ENCODE measurements around the gene SPINK4. TPM values are rescaled to one million over a fixed set of nuclear protein-coding genes. Genes with fewer than 3 reads are reported as not detected.

Gene SPINK4
- total RNA-seq, 1 donor from 2014 or later = not detected

DNA sequence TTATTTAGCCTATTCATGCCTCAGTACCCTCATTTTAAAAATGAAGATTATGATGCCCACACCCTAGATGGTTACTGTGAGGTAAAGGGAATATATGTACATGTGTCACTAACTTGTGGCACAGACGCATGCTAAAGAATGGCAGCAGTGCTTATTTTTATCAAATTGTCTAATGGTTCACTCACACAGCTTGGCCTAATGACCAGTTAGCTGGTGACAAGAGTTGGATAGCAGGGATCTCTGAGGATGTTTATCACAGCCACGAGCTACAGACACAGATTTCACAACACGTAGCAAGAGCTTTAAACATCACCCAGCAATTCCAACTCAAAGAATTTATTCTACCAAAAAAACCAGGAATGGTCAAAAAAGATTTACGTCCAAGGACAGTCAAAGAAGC is 17.3 kb downstream of the SPINK4 start:
- no peak for ATAC-seq

DNA sequence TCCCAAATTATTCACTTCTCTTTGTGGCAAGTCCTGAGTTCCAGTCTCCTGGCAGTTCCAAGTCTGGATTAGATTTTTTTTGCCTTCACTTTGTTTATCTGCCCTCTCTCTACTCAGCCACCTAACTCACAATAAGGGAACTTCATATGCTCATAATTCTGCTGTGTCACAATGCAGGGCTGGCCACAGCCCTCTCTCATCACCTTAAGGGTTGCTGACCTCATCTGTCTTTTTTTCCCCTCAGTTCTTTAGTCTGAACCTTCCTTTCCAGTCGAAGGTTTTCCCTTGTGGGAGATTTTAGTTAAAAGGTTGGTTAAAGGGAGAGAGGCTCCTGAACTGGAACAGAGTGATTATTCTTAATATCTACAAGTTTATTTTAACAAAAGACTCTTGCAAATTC is 20.4 kb downstream of the SPINK4 start:
- no peak for ATAC-seq

DNA sequence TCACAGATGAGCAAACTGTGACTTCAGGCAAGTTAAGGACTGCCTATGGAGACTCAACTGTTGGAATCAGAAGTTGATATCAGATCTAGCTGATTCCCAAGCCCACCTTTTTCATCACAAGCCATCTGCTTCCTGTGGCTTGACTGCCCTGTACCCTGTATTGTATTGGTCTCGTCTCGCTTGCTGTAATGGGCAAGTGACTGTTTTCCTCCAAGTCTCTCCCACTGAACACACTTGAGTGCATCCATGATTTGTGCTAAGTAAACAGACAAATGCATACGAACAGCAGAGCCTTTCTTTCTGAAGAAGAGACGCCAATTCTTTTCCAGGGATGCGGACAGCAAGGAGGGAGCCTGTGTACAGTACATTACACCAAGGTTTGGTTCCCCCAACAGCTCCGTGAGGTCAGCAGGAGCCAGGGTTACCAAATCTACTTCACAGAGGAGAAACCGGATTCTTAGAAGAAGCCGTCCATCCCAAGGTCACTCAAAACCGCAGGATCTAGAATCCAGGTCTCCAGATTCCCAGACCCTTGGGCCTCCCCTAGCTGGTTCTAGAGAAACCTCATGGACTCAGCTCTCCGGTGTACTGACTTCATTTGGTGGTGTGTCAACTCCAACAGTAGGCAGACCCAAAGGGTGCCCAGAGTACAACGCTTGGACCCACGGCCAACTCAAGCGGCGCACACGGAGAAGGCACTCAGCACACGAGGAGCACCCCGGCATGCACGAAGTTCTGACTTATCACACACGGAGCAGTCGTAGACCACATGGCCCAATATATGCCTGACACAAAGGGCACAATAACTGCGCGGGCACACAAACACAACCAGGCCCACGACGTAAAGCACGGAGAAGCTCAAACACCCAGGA is 23.4 kb downstream of the SPINK4 start:
- peak; percentile 5 for ATAC-seq

DNA sequence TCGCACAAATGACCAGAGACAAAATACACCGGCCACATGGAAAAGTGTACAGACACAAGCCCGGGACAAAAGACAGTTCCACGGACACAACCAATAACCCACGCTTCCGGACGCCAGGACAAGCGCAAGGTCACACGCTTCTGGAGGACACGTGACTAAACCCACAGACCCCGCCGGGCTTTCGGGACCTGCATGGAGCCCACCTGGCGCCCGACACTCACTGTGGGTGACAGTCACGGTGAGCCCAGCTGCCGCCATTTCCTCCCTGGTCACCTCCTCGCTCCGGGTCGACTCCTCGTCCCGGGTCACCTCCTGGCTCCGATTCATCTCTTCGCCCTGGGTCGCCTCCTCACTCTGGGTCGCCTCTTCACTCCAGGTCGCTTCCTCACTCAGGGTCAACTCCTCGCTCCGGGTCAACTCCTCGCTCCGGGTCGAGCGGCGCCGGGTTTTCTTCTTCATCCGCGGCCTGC is 24.1 kb downstream of the SPINK4 start:
- peak; percentile 17 for ATAC-seq

DNA sequence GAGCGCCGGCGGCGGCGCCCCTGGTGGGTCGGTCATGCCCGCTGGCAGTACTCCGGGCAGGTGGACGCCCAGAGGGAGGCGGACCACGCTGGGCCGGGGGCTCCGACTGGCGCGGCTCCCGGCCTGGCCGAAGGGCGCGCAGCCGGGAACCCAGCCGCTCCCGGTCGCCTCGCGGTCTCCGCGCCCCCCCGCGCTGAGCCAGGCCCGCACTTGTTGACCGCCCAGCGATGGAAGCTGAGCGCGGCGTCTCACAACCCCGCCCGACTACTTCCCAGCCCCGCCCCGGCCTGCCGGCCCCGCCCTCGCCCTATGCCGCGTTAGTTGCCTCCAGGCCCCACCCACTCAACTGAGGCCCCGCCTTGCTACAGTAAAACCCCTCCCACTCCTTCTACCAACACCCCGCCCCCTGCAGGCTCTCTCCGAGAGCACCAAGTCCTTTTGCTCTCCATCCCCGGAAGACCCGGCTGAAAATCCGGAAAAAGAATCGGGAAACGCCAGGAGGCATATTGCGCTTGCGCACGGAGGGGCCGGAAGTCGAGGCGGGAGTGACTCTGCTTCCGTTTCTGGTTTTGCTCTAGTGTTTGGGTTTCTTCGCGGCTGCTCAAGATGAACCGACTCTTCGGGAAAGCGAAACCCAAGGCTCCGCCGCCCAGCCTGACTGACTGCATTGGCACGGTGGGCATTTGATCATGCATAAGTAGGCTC is 24.7 kb downstream of the SPINK4 start, which contains the start of the genes BAG1 and CHMP5:
Gene BAG1, minus strand, starts transcription at position 236 of the 705 bp plus-strand sequence.
Gene CHMP5, plus strand, starts transcription at position 577 of the 705 bp plus-strand sequence. Its CDS starts 30 bp downstream, at position 607.
- ATAC-seq = peak; percentile 100

DNA sequence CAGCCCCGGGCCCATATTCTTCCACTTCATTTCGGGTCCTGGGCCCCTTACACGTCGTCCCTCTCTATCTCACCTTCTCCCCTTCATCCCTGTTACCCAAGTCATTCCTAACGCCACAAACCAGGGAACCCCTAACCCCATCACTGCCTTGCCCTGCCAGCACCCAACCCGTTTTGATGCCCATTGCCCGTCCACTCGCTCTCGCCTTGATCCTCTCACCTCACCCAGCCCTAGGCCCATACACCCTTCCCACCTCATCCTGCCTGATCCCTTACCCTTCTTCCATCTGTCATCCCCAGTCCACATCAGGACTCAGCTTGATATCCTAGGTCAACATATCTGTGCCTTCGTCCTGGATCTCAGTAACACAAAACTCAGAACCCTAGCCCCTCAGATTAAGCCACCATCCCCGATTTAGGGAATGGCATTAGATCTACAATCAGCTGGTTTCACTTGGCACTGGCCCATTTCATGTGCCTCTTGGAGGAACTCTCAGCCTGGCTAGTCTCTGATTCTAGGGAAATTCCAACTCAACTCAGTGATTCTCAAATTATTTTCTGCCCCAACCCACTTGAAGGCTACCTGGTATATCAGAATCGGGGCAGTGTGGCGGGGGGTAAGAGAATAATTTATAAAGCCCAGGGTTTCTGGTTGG is 25.4 kb downstream of the SPINK4 start:
- ATAC-seq = no peak

DNA sequence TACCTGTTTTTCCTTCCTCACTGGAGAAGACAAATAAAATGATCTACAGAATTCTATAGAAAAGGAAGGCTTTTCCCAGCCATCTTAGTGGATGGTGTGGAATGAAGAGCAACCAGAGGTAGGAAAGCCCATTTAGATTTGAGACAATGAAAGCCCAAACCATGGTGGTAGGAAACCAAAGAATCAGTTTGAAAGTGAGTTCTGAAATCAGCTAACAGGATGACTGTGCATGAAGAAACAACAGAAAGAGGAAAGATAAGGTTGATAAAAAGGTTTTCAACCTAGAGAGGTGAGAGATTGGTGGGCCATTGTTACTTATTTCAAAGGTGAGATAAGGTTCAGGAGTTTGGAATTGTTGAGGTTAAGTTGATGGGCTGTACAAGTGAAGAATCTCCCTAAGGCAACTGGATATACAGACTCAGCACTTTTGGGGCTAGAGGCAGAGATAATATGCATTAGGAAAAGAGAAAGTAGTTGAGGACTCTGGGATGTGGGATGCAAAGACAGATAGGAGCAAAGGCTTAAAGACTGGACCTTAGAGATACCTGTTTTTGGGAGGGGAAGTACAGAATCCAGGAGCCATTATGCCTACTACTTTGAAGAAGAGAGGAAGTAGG is 27.3 kb downstream of the SPINK4 start:
- ATAC-seq = no peak

DNA sequence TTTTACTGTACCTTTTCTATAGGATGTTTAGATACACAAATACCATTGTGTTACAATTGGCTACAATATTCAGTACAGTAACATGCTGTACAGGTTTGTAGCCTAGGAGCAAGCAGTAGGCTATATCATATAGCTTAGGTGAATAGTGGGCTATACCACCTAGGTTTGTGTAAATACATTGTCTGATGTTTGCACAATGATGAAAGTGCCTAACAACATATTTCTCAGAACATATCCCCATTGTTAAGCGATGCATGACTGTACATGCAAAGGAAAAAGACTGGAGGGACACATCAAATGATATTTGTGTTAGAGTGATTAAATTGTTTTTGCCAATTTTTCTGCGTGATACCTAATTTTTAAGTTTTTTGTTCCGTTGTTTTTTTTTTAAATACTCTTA is 30.2 kb downstream of the SPINK4 start:
- ATAC-seq = no peak

DNA sequence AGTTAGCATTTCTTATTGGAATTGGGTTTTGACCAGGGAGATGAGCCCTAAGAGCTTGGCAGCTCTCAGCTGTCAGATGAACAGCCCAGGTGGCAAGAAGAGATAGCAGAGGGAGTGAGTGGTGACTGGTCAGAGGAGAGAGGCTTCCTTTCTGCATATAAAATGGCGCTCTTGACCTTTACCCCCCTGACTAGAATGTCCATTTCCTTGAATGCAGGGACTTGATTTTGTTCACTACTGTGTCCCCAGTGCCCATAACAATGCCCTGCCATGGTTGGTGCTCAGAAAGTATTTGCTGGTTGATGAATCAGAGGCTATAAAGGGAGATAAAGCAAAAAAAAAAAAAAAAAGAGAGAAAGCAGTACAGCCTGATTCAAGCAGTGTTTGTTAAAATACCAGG is 32.1 kb downstream of the SPINK4 start:
- no peak for ATAC-seq

DNA sequence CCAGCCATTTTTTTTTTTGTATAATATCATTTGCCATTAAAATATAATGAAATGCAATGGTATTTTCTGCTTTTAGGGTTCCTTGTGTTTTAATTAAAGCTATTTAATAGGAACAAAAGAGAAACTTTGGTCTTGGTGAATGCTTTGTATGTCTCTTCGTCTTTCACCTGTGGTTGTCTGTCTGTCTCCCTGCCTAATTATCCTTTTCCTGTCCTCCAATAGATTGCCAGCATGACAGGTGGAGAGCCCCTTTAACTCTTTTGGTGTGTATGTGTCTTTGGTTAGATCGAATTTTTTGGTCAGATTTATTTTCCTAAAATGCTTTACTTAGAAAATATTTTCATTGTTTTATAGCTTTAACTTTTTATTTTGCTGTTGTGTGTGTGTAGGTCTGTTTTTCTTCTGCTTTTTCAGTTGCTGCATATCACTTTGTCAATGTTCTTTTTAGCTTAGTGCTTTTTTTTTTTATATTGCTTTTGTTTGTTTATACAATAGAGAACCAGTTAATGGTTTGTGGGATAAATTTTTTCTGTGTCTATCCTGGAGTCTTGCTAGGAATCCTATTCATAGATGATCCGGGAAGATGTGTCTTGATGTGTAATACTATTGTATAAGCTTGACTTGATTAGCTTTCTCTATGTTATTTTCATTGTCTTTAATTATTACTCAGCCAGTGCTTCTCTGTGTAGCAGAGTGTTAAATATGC is 33.5 kb downstream of the SPINK4 start:
- ATAC-seq = no peak

DNA sequence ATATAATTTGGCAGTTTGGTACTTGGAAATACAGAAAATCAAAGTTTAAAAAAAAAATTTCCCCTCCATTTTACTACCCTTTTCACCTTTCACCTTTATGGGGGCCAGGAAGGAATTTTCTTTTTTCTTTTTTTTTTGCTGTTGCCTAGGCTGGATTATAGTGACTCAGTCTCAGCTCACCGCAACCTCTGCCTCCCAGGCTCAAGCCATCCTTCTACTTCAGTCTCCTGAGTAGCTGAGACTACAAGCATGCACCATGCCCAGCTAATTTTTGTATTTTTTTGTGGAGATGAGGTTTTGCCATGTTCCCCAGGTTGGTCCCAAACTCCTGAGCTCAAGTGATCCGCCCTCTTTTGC is 34.0 kb downstream of the SPINK4 start:
- no peak for ATAC-seq

DNA sequence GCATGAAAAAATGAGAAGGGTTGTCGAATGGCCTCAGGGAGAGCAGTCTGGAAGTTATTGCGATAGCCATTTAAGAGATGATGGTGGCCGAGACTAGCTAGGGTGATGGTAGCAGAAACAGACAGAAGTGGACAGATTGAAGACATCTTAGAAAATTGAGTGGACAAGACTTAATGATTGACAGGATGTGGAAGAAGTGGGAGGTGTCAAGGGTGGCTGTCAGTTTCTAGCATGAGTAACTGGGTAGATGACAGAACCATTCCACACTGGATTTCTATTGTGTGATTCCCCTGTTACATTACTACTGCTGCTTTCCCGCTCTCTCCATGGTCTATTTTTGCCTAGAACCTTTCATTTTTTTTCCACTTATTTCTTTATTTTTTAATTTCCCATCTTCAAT is 37.5 kb downstream of the SPINK4 start:
- no peak for ATAC-seq

DNA sequence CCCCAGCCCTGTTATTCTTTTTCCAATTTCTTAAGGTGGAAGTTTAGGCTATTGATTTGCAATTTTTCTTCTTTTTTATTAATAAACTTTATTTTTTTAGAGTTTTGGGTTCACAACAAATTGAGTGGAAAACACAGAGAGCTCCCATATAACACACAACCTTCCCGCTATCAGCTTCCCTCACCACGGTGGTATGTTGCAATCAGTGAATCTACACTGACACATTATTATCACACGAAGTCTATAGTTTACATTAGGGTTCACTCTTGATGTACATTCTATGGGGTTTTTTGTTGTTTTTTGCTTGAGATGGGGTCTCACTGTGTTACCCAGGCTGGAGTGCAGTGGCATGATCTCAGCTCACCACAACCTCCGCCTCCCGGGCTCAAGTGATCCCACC is 45.5 kb downstream of the SPINK4 start:
- no peak for ATAC-seq

DNA sequence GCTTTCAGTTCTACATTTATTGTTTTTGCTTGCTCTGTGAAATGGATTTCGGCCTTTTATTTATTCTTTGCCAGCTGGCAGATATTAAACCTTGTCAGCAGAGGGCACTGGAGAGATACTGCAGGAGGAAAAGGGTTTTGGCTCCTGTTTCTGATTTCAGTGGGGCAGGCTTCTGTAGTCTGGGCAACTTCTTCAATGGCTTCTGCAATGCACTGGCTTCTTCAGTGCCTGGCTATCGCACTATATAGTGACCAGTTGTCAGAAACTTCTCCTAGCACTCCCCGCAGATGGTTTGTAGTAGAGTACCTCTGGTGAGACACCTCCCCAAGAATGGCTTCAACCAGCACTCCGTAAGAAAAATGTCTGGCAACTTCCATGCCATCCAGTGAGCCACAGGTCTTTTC is 47.1 kb downstream of the SPINK4 start:
- no peak for ATAC-seq

DNA sequence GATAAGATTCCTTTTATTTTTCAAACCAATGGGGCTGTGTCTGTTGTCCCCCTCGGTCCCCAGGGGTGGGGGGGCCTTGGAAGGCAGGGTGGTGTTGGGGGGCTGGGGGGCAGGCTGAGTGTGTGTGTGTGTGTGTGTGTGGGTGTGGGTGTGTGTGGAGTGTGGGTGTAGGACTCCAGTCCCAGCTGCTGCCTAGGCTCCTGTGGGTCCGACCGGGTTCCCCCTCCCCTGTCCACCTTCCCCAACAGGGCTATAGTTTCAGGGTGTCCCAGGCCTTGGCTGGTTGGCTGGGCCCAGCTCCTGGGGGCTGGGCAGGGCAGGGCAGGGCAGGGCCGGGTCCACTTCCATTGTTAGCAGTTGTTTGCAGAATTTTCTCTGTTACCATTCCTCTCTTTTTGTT is 48.3 kb downstream of the SPINK4 start:
- no peak for ATAC-seq

DNA sequence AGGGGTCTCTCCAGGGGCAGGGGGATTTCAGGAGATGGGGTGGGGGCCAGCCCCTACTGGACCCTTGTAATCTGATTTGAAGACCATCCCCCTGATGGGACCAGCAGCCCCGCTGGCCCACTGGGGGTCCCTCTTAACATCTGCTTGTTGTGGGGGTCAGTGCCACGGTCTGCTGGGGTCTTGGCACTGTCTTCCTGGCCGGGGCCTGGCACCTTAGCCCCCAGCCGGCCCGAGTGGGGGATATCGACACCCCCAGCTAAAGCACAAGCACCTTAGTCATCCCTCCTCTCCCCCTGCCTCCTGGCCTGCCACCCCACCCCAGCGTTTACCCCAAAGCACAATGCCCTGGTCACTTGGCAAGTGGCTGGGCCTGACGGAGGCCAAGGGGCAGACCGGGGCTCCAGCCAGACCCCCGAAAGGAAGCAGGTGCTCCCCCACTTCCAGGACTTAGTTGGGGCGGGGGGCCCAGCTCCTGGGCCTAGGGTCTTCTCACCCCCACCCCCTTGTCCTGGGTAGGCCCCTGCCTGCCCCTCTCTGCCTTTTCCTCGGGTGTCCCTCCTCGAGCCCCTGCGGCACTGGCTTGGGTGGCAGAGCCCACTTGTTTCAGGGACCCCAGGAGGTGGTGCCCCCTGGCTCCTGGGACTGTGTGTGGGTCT is 49.0 kb downstream of the SPINK4 start:
- no peak for ATAC-seq

DNA sequence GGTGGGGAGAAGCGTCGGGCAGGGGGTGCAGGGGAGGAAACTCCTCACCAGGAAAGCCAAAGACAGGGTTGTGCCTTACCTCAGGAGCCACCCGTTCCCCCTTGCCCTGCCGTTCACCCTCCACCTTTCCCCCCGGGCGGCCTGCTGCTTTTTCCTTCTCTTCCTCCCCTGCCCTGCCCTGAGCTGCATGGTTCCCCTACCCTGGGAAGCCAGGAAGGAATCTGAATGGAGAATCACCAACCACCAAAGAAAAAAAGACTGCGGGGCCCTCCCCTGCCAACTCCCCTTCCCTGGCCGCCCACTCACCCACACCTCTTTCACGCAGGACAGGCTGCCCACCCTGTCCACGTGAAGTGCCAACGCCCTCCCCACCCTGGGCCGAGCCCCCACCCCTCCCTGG is 49.5 kb downstream of the SPINK4 start:
- ATAC-seq = no peak

DNA sequence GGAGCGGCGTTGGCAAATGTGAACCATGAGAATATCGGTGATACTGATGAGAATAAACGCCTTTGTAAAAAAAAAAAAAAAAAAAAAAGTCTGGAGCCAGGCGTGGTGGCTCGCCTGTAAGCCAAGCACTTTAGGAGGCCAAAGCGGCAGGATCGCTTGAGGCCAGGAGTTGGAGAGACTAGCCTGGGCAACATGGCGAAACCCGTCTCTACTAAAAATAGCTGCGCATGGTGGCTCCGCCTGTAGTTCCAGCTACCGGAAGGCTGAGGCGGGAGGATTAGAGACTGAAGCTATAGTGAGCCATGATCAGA is 49.9 kb downstream of the SPINK4 start:
- ATAC-seq = no peak

DNA sequence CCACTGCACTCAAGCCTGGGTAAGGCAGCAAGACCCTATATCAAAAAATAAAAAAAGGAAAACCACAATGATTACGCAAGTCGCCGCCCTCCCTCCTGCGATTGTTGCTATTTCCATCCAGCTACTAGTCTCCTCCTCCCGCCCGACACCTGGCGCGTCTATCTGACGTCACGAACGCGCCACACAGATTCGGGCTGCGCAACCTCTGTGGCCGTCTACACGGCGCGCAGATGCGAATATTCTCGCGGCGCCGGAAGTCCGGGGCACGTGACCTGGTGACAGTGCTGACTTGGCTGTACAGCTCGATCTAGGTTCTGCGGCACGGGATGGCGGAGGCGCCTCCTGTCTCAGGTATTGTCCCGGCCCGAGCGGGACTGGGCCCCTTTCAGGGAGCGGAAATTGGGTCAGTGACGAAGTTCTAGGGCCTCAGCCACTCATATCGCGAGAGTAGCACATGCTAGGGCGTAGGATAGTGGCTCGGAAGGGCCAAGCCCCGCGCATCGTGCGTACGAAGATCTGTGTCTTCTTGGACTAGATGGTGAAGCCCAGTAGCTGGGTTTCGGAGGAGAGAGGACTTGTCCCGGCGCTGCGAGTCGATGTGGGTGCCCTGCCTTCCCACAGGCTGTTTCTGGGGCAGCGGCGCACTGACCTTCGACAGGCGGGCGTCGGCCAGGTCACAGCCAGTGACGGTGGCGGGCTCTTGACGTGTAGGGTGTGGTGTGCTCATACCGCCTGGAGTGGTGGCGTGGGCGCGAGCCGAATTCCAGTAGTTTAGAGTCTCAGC is 50.5 kb downstream of the SPINK4 start, which contains the start of gene NFX1:
Gene NFX1, plus strand, starts transcription at position 270 of the 784 bp plus-strand sequence. Its CDS starts 57 bp downstream, at position 327.
- peak; percentile 93 for ATAC-seq

DNA sequence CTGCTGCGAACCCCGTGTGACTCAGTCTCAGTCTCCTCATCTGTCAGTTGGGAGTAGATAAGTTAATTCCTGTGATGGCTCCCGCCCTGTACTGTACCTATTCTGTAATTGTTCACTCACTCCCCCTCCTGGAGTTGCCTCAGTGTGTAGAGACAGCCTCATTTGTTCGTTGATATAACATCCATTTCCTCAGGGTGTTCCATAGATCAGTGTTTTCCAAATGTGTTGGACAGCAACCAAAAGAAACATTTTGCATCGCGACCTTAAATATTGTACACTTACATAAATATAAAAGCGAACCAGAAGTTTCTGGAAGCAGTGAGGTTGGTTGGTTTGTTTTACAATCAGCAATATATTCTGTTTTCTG is 51.0 kb downstream of the SPINK4 start:
- ATAC-seq = no peak

DNA sequence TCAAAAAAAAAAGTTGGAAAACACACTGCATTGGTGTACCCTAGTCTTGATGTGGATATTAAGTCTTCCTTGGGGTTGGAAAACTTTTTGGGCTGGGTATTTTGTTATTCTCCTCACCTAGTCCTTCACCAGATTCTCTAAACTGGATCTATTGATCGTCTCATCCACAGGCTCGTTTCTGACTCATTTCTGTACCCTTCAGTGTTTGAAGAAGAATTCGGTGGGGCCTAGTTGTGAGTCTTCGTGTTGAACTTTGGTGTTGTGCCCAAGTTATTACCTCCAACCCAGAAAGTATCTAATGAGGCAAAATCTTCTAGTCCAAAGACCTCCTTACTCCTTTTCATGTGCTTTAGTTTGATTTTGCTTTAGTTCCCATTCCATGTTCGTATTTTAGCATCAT is 51.9 kb downstream of the SPINK4 start:
- ATAC-seq = no peak
